ENCODE data around the gene AGTRAP.

AGTRAP gene

DNA sequence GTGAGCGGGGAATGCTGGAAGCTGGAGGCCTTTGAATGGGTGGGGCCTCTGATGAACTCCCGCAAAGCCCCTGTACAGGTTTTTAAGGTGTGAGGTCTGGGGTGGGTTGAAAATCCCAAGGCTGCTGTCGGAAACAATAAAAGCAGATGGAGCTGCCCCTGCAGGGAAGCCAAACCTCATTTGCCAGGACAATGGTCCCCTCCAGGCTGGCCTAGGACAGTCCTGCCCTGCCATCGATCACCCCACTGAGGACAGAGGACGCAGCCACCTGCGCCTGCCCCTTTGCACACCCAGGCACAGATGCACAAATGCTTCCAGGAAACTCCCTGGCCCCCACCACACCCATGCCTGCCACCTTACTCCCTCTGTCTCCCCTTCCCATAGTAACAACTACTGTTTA lies 40.1 kb upstream of the AGTRAP start:
- no peak overlapping the region for H3K4me2 ChIP-seq (ENCODE audit: low read length, poor library complexity, severe bottlenecking)
- WGBS: 79% methylated on average over 6 of the region's 6 CpGs
- peaks cover 66 to 67% of the 10 kb centered on the region in 2 experiments for H3K27me3 ChIP-seq (ENCODE audit: control insufficient read depth in 1 of 2, insufficient read depth in 1 of 2, low read length in 2 of 2)
- H3K79me1 ChIP-seq (replicated peaks; ENCODE audit: low read length, poor library complexity, severe bottlenecking): no peaks in the 10 kb centered on the region
- no peak overlapping the region for H4K8ac ChIP-seq (ENCODE audit: low read length)
- H3K18ac ChIP-seq (ENCODE audit: low read depth in 1 of 2, low read length in 2 of 2): no peak overlapping the region
- no peak overlapping the region for H2AK5ac ChIP-seq (ENCODE audit: low read length, severe bottlenecking)
- no peak overlapping the region for H2BK120ac ChIP-seq (ENCODE audit: low read depth, low read length)
- peaks cover 25% of the 10 kb centered on the region for H3K4me1 ChIP-seq (ENCODE audit: control insufficient read depth, insufficient read depth, low read depth, low read length)
- no peak overlapping the region for H3K9ac ChIP-seq (ENCODE audit: low read length)
- no peak overlapping the region for H2AFZ ChIP-seq (ENCODE audit: low read depth, low read length)
- H3K14ac ChIP-seq (ENCODE audit: low read length in 2 of 2): no peak overlapping the region
- H3K23ac ChIP-seq (ENCODE audit: low read length in 2 of 2): no peak overlapping the region
- no peaks in the 10 kb centered on the region for H3K9me3 ChIP-seq (ENCODE audit: control insufficient read depth, low read length)
- H3K36me3 ChIP-seq (ENCODE audit: control insufficient read depth in 1 of 2, insufficient read depth in 2 of 2, low read depth in 1 of 2, low read length in 2 of 2): peaks cover 0 to 3% of the 10 kb centered on the region in 2 experiments
- no peak overlapping the region for H3K4me3 ChIP-seq (ENCODE audit: insufficient read depth in 1 of 2, low read depth in 1 of 2, low read length in 2 of 2)
- no peak overlapping the region for H3K4ac ChIP-seq (ENCODE audit: low read depth in 1 of 2, low read length in 2 of 2)
- H2BK5ac ChIP-seq (ENCODE audit: low read depth, low read length, poor library complexity, severe bottlenecking): no peak overlapping the region
- H4K91ac ChIP-seq (ENCODE audit: low read length): no peak overlapping the region
- H3K27ac ChIP-seq (ENCODE audit: low read length, poor library complexity, severe bottlenecking): no peak overlapping the region
- H2BK15ac ChIP-seq (ENCODE audit: low read depth, poor library complexity, severe bottlenecking): no peak overlapping the region
- no peak overlapping the region for H2BK12ac ChIP-seq (ENCODE audit: low read length in 2 of 2)
- no peak for DNase-seq

DNA sequence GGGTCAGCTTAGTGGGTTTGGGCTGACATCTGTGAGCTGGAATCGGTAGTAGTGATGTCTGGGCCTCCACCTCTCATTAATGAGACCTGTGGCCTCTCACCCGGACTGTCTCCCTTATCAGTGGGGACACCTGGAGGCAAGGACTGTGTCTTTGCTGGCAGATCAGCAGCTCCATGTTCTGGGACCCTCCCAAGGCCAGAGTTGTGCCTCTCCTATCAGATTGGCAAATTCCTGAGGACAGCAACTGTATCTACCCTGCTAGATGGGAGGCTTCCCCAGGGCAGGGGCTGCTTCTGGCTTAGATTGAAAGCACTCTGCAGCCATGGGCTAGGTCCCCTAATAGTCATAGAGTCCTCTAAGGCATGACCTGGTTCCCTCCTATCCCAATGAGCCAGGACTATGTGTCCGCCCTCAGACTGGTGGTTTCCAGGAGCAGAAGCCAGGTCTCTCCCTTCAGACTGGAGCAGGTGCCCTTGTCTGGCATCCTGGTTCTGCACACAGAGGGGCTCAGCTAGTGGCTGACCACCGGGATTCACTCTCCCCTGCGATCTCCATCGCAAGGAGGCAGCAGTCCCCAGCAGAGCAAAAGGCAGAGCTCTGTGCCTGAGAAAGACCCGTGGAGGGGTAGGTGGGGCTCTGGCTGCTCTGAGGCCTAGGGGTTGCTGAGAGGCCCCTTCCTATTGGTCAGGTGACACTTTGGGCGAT lies 38.6 kb upstream of the AGTRAP start:
- Histone ChIP-seq H3K36me3 (ENCODE audit: control insufficient read depth in 1 of 2, insufficient read depth in 2 of 2, low read depth in 1 of 2, low read length in 2 of 2) (peaks cover 0 to 3% of the 10 kb centered on the region in 2 experiments), H2BK120ac (ENCODE audit: low read depth, low read length) (no peak overlapping the region), H3K23ac (ENCODE audit: low read length in 2 of 2) (no peak overlapping the region), H3K79me1 (replicated peaks; ENCODE audit: low read length, poor library complexity, severe bottlenecking) (no peaks in the 10 kb centered on the region), H3K4me3 (ENCODE audit: insufficient read depth in 1 of 2, low read depth in 1 of 2, low read length in 2 of 2) (no peak overlapping the region), H3K9me3 (ENCODE audit: control insufficient read depth, low read length) (no peaks in the 10 kb centered on the region), H3K27me3 (ENCODE audit: control insufficient read depth in 1 of 2, insufficient read depth in 1 of 2, low read length in 2 of 2) (peaks cover 65 to 69% of the 10 kb centered on the region in 2 experiments), H3K4ac (ENCODE audit: low read depth in 1 of 2, low read length in 2 of 2) (no peak overlapping the region), H3K4me1 (ENCODE audit: control insufficient read depth, insufficient read depth, low read depth, low read length) (peaks cover 12% of the 10 kb centered on the region), H3K9ac (ENCODE audit: low read length) (no peak overlapping the region), H3K4me2 (ENCODE audit: low read length, poor library complexity, severe bottlenecking) (no peak overlapping the region), H4K8ac (ENCODE audit: low read length) (no peak overlapping the region), H3K18ac (ENCODE audit: low read depth in 1 of 2, low read length in 2 of 2) (no peak overlapping the region), H3K14ac (ENCODE audit: low read length in 2 of 2) (no peak overlapping the region), H4K91ac (ENCODE audit: low read length) (peak overlapping the region; percentile 14), H3K27ac (ENCODE audit: low read length, poor library complexity, severe bottlenecking) (no peak overlapping the region), H2AK5ac (ENCODE audit: low read length, severe bottlenecking) (no peak overlapping the region), H2BK12ac (ENCODE audit: low read length in 2 of 2) (no peak overlapping the region), H2BK5ac (ENCODE audit: low read depth, low read length, poor library complexity, severe bottlenecking) (no peak overlapping the region), H2BK15ac (ENCODE audit: low read depth, poor library complexity, severe bottlenecking) (no peak overlapping the region), H2AFZ (ENCODE audit: low read depth, low read length) (no peak overlapping the region)
- no peak for DNase-seq
- 71% methylated on average over 8 of the region's 8 CpGs for WGBS

DNA sequence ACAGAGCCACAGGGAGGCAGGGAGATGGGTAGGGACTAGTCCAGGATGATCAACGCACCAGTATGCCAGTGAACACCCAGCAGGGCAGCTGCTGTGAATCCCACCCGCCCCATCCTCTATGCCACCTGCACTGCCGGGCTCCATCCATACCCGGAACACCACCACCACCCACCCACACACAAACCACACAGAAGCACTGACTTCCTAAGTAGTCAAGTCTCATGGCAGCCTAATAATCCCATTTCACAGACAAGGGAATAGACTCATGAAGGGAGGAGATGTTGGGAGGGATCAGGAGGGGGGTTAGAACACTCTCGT lies 38.1 kb upstream of the AGTRAP start:
- H3K23ac ChIP-seq (ENCODE audit: low read length in 2 of 2): no peak overlapping the region
- no peak for DNase-seq
- H3K9me3 ChIP-seq (ENCODE audit: control insufficient read depth, low read length): no peaks in the 10 kb centered on the region
- H2AK5ac ChIP-seq (ENCODE audit: low read length, severe bottlenecking): no peak overlapping the region
- H4K91ac ChIP-seq (ENCODE audit: low read length): no peak overlapping the region
- H3K9ac ChIP-seq (ENCODE audit: low read length): no peak overlapping the region
- no peak overlapping the region for H3K4ac ChIP-seq (ENCODE audit: low read depth in 1 of 2, low read length in 2 of 2)
- no peak overlapping the region for H2BK5ac ChIP-seq (ENCODE audit: low read depth, low read length, poor library complexity, severe bottlenecking)
- no peak overlapping the region for H4K8ac ChIP-seq (ENCODE audit: low read length)
- no peak overlapping the region for H2BK120ac ChIP-seq (ENCODE audit: low read depth, low read length)
- peaks cover 60 to 70% of the 10 kb centered on the region in 2 experiments for H3K27me3 ChIP-seq (ENCODE audit: control insufficient read depth in 1 of 2, insufficient read depth in 1 of 2, low read length in 2 of 2)
- H3K4me1 ChIP-seq (ENCODE audit: control insufficient read depth, insufficient read depth, low read depth, low read length): peaks cover 10% of the 10 kb centered on the region
- no peak overlapping the region for H2AFZ ChIP-seq (ENCODE audit: low read depth, low read length)
- H2BK15ac ChIP-seq (ENCODE audit: low read depth, poor library complexity, severe bottlenecking): no peak overlapping the region
- no peaks in the 10 kb centered on the region for H3K79me1 ChIP-seq (replicated peaks; ENCODE audit: low read length, poor library complexity, severe bottlenecking)
- H3K18ac ChIP-seq (ENCODE audit: low read depth in 1 of 2, low read length in 2 of 2): no peak overlapping the region
- no peak overlapping the region for H3K4me3 ChIP-seq (ENCODE audit: insufficient read depth in 1 of 2, low read depth in 1 of 2, low read length in 2 of 2)
- 74% methylated on average over 3 of the region's 5 CpGs for WGBS
- peaks cover 0 to 3% of the 10 kb centered on the region in 2 experiments for H3K36me3 ChIP-seq (ENCODE audit: control insufficient read depth in 1 of 2, insufficient read depth in 2 of 2, low read depth in 1 of 2, low read length in 2 of 2)
- no peak overlapping the region for H3K14ac ChIP-seq (ENCODE audit: low read length in 2 of 2)
- H3K4me2 ChIP-seq (ENCODE audit: low read length, poor library complexity, severe bottlenecking): no peak overlapping the region
- H3K27ac ChIP-seq (ENCODE audit: low read length, poor library complexity, severe bottlenecking): no peak overlapping the region
- H2BK12ac ChIP-seq (ENCODE audit: low read length in 2 of 2): no peak overlapping the region

DNA sequence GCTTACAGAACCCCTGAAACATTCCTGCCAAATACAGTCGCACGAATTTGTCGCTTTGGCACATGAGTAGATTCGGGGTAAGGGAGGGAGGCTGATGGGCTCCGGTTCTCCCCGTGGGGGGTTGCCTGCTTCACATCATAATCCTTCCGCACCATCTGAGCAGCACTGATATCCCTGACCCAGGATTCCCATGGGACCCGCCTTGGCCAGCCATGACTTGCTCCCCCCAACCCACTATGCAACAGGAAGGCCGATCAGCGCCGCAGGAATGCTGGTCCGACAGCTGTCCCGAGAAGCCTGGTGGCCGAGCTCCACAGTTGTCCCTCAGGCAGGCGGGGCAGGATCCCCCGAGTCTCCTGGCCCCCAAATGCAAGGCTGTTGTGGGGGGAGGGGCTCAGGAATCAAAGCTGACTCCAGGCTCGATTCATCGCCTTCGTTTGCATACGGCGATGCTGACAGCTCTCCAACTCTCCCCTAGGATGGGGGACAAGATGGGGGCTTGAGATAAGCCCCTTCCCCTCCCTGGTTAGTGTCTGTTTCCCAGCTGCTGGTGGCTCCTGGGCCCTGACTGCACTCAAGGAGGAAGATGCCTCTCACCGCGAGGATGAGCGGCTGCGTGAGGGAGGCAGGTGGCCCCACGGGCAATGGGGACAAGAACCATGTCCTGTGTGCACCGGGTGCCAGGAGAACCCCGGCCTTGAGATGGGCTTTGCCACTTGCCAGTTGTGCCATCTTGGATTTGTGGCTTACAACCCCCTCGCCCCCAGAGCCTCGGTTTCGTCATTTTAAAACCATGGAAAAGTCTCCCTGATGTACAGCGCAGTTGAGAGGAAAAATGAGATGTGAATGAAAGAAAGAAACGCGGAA lies 35.1 kb upstream of the AGTRAP start:
- Histone ChIP-seq H2BK12ac (ENCODE audit: low read length in 2 of 2) (no peak overlapping the region), H3K14ac (ENCODE audit: low read length in 2 of 2) (no peak overlapping the region), H3K79me1 (replicated peaks; ENCODE audit: low read length, poor library complexity, severe bottlenecking) (no peaks in the 10 kb centered on the region), H2BK5ac (ENCODE audit: low read depth, low read length, poor library complexity, severe bottlenecking) (no peak overlapping the region), H3K4ac (ENCODE audit: low read depth in 1 of 2, low read length in 2 of 2) (no peak overlapping the region), H3K9ac (ENCODE audit: low read length) (no peak overlapping the region), H4K8ac (ENCODE audit: low read length) (no peak overlapping the region), H2BK15ac (ENCODE audit: low read depth, poor library complexity, severe bottlenecking) (no peak overlapping the region), H3K4me2 (ENCODE audit: low read length, poor library complexity, severe bottlenecking) (no peak overlapping the region), H3K23ac (ENCODE audit: low read length in 2 of 2) (no peak overlapping the region), H3K4me1 (ENCODE audit: control insufficient read depth, insufficient read depth, low read depth, low read length) (no peaks in the 10 kb centered on the region), H3K9me3 (ENCODE audit: control insufficient read depth, low read length) (no peaks in the 10 kb centered on the region), H3K27ac (ENCODE audit: low read length, poor library complexity, severe bottlenecking) (no peak overlapping the region), H3K36me3 (ENCODE audit: control insufficient read depth in 1 of 2, insufficient read depth in 2 of 2, low read depth in 1 of 2, low read length in 2 of 2) (peaks cover 0 to 2% of the 10 kb centered on the region in 2 experiments), H4K91ac (ENCODE audit: low read length) (no peak overlapping the region), H2AFZ (ENCODE audit: low read depth, low read length) (no peak overlapping the region), H2AK5ac (ENCODE audit: low read length, severe bottlenecking) (no peak overlapping the region), H3K18ac (ENCODE audit: low read depth in 1 of 2, low read length in 2 of 2) (no peak overlapping the region), H3K27me3 (ENCODE audit: control insufficient read depth in 1 of 2, insufficient read depth in 1 of 2, low read length in 2 of 2) (peaks cover 62 to 83% of the 10 kb centered on the region in 2 experiments), H2BK120ac (ENCODE audit: low read depth, low read length) (no peak overlapping the region), H3K4me3 (ENCODE audit: insufficient read depth in 1 of 2, low read depth in 1 of 2, low read length in 2 of 2) (no peak overlapping the region)
- DNase-seq: no peak
- WGBS: 84% methylated on average over 34 of the region's 34 CpGs
